Duodenal mucosa (tissue), 2 donors: ENCODE data around the gene HLA-E.
"Not testable (repeated sequence)": the region's sequence is repeated elsewhere in the genome, so short reads cannot be mapped to it uniquely, and the experiment has no call there.

Experiments
- H3K27ac ChIP-seq: one replicate; pipeline ENCODE4 v1.7.0; 2013; ENCODE audit warnings: low read depth, low read length
- H3K27me3 ChIP-seq, 2 donors: one replicate each; pipeline ENCODE4 v1.7.0; 2013; ENCODE audit warnings: low read length in 2 of 2, control low read depth in 1 of 2; ENCODE audit not compliant: insufficient read depth in 2 of 2, control insufficient read depth in 1 of 2
- H3K36me3 ChIP-seq, 2 donors: one replicate each; pipeline ENCODE4 v1.7.0; 2013; ENCODE audit warnings: low read length in 2 of 2, control low read depth in 1 of 2; ENCODE audit not compliant: insufficient read depth in 2 of 2, control insufficient read depth in 1 of 2
- H3K4me1 ChIP-seq, 2 donors: one replicate each; pipeline ENCODE4 v1.7.0; 2013; ENCODE audit warnings: low read length in 2 of 2, control low read depth in 1 of 2; ENCODE audit not compliant: insufficient read depth in 2 of 2, control insufficient read depth in 1 of 2
- H3K4me3 ChIP-seq, 2 donors: one replicate each; pipeline ENCODE4 v1.7.0; 2013; ENCODE audit warnings: low read length in 2 of 2, low read depth in 1 of 2
- H3K9ac ChIP-seq, 2 donors: one replicate each; pipeline ENCODE4 v1.7.0; 2013; ENCODE audit warnings: low read length in 2 of 2, low read depth in 1 of 2
- H3K9me3 ChIP-seq, 2 donors: one replicate each; pipeline ENCODE4 v1.7.0; 2013; ENCODE audit warnings: low read length in 2 of 2, control low read depth in 1 of 2; ENCODE audit not compliant: control insufficient read depth in 1 of 2

Gene HLA-E

DNA sequence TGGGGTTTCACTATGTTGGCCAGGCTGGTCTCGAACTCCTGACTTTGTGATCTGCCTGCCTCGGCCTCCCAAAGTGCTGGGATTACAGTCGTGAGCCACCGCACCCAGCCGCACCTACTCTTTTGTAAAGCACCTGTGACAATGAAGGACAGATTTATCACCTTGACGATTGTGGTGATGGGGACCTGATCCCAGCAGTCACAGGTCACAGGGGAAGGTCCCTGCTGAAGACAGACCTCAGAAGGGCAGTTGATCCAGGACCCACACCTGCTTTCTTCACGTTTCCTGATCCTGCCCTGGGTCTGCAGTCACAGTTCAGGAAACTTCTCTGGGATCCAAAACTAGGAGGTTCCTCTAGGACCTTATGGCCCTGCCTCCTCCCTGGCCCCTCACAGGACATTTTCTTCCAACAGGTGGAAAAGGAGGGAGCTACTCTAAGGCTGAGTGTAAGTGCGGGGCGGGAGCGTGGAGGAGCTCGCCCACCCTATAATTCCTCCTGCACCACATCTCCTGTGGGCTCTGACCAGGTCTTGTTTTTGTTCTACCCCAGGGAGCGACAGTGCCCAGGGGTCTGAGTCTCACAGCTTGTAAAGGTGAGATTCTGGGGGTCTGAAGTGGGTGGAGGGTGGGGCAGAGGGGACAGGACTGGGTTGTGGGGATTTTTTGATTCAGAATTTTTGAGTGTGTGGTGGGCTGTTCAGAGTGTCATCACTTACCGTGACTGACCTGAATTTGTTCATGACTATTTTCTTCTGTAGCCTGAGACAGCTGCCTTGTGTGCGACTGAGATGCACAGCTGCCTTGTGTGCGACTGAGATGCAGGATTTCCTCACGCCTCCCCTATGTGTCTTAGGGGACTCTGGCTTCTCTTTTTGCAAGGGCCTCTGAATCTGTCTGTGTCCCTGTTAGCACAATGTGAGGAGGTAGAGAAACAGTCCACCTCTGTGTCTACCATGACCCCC is 3.0 kb downstream of the HLA-E start:
- Histone ChIP-seq H3K27me3 (no peaks in the 10 kb centered on the region), H3K27ac (no peak overlapping the region), H3K9me3 (no peaks in the 10 kb centered on the region), H3K4me3 (peak overlapping the region; percentile 48 to 93), H3K9ac (peak overlapping the region; percentile 21 to 29), H3K36me3 (peaks cover 30 to 40% of the 10 kb centered on the region in 2 donors), H3K4me1 (peaks cover 13 to 36% of the 10 kb centered on the region in 2 donors)

- Histone ChIP-seq H3K27ac (no peak overlapping the region), H3K36me3 (peaks cover 30 to 40% of the 10 kb centered on the region in 2 donors), H3K4me3 (no peak overlapping the region), H3K9ac (no peak overlapping the region), H3K27me3 (no peaks in the 10 kb centered on the region), H3K9me3 (no peaks in the 10 kb centered on the region), H3K4me1 (peaks cover 13 to 36% of the 10 kb centered on the region in 2 donors)
Observed at GRCh38 chr6:30493643-30494250, 4.4 kb downstream of the HLA-E start.

GRCh38 chr6:30494291-30494861 is 5.1 kb downstream of the HLA-E start:
- Histone ChIP-seq H3K4me1 (peaks cover 13 to 36% of the 10 kb centered on the region in 2 donors), H3K4me3 (no peak overlapping the region), H3K36me3 (peaks cover 30 to 40% of the 10 kb centered on the region in 2 donors), H3K27me3 (no peaks in the 10 kb centered on the region), H3K9me3 (no peaks in the 10 kb centered on the region), H3K9ac (no peak overlapping the region), H3K27ac (no peak overlapping the region)

DNA sequence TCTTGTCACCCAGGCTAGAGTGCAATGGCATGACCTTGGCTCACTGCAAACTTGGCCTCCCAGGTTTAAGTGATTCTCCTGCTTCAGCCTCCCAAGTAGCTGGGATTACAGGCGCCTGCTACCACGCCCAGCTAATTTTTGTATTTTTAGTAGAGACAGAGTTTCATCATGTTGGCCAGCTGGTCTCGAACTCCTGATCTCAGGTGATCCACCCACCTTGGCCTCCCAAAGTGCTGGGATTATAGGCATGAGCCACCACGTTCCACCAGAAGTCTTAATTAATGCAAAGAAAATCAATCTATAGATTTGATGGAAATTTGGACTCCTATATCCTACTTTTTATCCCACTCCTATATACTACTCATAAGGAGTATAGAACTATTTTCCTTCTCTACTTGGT is 5.8 kb downstream of the HLA-E start:
- not testable (repeated sequence) for H3K4me3 ChIP-seq, H3K9me3 ChIP-seq, H3K27me3 ChIP-seq, H3K27ac ChIP-seq, H3K9ac ChIP-seq
- Histone ChIP-seq H3K4me1 (peaks cover 13 to 36% of the 10 kb centered on the region in 2 donors), H3K36me3 (peaks cover 30 to 40% of the 10 kb centered on the region in 2 donors)

GRCh38 chr6:30495993-30496392 is 6.7 kb downstream of the HLA-E start:
- Histone ChIP-seq H3K4me3 (no peak overlapping the region), H3K36me3 (peaks cover 22 to 31% of the 10 kb centered on the region in 2 donors), H3K27ac (no peak overlapping the region), H3K4me1 (peaks cover 5 to 30% of the 10 kb centered on the region in 2 donors), H3K9me3 (no peaks in the 10 kb centered on the region), H3K27me3 (no peaks in the 10 kb centered on the region), H3K9ac (no peak overlapping the region)

GRCh38 chr6:30497261-30497599 is 7.9 kb downstream of the HLA-E start:
- H3K9me3 ChIP-seq, H3K27me3 ChIP-seq, H3K9ac ChIP-seq, H3K27ac ChIP-seq, H3K4me3 ChIP-seq: not testable (repeated sequence)
- Histone ChIP-seq H3K36me3 (peaks cover 12 to 18% of the 10 kb centered on the region in 2 donors), H3K4me1 (peaks cover 0 to 20% of the 10 kb centered on the region in 2 donors)

DNA sequence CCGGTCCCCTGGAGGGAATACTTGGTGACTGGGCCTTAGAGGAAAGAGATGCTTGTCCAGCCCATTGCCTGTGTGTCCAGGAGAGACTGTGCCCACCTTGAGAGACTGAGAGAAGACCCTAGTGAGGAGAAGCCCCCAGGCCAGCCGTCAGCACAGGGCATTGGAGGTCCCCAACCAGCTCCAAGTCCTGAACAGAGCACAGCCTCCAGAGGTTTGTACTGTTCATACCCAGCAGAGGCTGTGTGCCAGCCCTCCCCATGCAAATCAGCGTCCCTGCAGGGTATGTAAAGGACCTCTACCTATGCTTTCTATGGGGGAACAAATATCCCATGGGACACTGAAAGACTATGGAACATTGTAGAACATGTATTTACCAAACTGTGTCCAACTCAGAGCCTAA is 8.4 kb downstream of the HLA-E start:
- Histone ChIP-seq H3K36me3 (peaks cover 7 to 14% of the 10 kb centered on the region in 2 donors), H3K9ac (no peak overlapping the region), H3K27me3 (no peaks in the 10 kb centered on the region), H3K4me1 (peaks cover 0 to 18% of the 10 kb centered on the region in 2 donors), H3K27ac (no peak overlapping the region), H3K9me3 (no peaks in the 10 kb centered on the region), H3K4me3 (no peak overlapping the region)

GRCh38 chr6:30498705-30499104 is 9.4 kb downstream of the HLA-E start:
- not testable (repeated sequence) for H3K4me3 ChIP-seq, H3K27me3 ChIP-seq, H3K27ac ChIP-seq, H3K9me3 ChIP-seq, H3K9ac ChIP-seq, H3K36me3 ChIP-seq
- H3K4me1 ChIP-seq, result peaks cover 0 to 14% of the 10 kb centered on the region in 2 donors

GRCh38 chr6:30500421-30501355 is 11.4 kb downstream of the HLA-E start:
- Histone ChIP-seq H3K36me3 (no peaks in the 10 kb centered on the region), H3K27ac (peak overlapping the region; percentile 25), H3K4me1 (peaks cover 0 to 3% of the 10 kb centered on the region in 2 donors), H3K9me3 (no peaks in the 10 kb centered on the region), H3K27me3 (no peaks in the 10 kb centered on the region), H3K4me3 (peak overlapping the region; percentile 0 to 18), H3K9ac (no peak overlapping the region)
